GM12864 (cell line): Measurements from ENCODE around the gene NELL1.

Source experiments
- DNase-seq: peaks from one replicate; pipeline ENCODE4 v3.0.0-alpha.2; 2011; ENCODE audit warnings: low read depth
- H3K4me3 ChIP-seq: 2 replicates; pipeline ENCODE4 v1.5.1; 2011; ENCODE audit warnings: mild to moderate bottlenecking, low read depth, low read length, control low read depth
- TF ChIP-seq, protein P1 (sequence below): IDR thresholded peaks from 2 replicates; pipeline ENCODE4 v1.5.1; 2011; ENCODE audit warnings: low read depth, mild to moderate bottlenecking, moderate library complexity, low read length, control low read depth, inconsistent platforms; ENCODE audit errors: missing control alignments

The NELL1 gene

DNA sequence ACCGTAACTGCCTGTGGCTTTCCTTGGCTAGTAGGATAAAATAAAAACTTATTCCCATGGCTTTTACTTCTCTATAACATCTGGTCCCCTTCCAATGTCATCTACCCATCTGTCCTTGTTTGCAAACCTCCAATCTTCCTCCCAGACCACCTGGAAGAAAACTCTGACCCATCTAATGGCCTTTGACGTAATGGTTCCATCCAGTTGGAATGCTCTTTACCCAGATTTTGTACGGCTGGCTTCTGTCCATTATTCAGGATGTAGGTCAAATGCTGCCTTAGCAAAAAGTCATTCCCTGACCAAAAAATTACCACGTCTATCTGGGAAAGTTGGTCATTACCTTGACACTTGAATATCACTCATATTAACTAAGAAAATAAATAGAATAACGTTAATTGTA is 945.6 kb downstream of the NELL1 start:
- H3K4me3 ChIP-seq = no peak overlapping the region
- DNase-seq = no peak
- TF ChIP-seq, protein P1, sequence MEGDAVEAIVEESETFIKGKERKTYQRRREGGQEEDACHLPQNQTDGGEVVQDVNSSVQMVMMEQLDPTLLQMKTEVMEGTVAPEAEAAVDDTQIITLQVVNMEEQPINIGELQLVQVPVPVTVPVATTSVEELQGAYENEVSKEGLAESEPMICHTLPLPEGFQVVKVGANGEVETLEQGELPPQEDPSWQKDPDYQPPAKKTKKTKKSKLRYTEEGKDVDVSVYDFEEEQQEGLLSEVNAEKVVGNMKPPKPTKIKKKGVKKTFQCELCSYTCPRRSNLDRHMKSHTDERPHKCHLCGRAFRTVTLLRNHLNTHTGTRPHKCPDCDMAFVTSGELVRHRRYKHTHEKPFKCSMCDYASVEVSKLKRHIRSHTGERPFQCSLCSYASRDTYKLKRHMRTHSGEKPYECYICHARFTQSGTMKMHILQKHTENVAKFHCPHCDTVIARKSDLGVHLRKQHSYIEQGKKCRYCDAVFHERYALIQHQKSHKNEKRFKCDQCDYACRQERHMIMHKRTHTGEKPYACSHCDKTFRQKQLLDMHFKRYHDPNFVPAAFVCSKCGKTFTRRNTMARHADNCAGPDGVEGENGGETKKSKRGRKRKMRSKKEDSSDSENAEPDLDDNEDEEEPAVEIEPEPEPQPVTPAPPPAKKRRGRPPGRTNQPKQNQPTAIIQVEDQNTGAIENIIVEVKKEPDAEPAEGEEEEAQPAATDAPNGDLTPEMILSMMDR = no peak

- TF ChIP-seq, protein P1 = no peak
Observed at GRCh38 chr11:21615955-21616371, 946.6 kb downstream of the NELL1 start.

DNA sequence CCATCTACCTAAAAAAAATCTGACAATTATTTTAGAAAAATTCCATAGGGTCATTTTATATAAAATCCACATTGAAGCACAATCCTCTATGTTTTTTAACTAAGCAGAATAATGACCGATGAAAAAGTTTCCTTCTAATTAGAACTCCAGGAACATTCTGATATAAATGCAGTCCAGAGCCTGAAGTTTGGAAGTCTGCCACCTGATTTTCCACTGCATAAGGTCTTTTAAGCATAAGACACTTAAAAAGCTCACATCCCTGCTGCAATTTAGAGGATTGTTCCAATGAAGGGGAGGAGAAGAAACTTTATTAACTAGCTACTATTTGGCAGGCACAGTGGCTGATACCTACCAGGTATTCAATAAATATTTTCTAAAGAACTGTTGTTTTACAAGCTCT is 953.2 kb downstream of the NELL1 start:
- DNase-seq = no peak
- TF ChIP-seq, protein P1 = no peak
- no peak overlapping the region for H3K4me3 ChIP-seq

More at GRCh38 chr11:21615955-21616371, 946.6 kb downstream of the NELL1 start:
- no peak for DNase-seq
- H3K4me3 ChIP-seq = no peak overlapping the region

DNA sequence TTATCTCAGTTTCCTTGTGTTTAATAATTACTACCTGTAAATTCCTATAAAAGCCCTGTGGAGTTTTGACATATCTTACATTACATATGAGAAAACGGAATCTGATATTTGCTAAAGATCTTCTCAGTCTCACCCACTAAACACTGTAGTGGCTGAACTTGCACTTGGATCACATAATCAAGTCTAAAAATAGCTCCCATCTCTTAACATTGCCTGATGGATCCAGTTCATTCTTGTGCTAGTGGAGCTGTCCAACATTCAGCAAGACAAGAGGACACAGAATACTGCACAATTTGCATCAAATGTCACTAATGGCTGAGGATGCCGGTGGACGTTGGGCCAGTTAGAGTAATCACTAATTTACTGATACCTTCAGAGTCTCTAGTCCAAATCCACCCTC is 953.6 kb downstream of the NELL1 start:
- DNase-seq = no peak
- TF ChIP-seq, protein P1 = no peak
- H3K4me3 ChIP-seq = no peak overlapping the region
